EL (cell line): Measurements from ENCODE around the gene RORB.

ENCODE experiments used
- DNase-seq: peaks from one replicate; pipeline ENCODE4 v3.0.0-alpha.2; 2016

RORB gene

DNA sequence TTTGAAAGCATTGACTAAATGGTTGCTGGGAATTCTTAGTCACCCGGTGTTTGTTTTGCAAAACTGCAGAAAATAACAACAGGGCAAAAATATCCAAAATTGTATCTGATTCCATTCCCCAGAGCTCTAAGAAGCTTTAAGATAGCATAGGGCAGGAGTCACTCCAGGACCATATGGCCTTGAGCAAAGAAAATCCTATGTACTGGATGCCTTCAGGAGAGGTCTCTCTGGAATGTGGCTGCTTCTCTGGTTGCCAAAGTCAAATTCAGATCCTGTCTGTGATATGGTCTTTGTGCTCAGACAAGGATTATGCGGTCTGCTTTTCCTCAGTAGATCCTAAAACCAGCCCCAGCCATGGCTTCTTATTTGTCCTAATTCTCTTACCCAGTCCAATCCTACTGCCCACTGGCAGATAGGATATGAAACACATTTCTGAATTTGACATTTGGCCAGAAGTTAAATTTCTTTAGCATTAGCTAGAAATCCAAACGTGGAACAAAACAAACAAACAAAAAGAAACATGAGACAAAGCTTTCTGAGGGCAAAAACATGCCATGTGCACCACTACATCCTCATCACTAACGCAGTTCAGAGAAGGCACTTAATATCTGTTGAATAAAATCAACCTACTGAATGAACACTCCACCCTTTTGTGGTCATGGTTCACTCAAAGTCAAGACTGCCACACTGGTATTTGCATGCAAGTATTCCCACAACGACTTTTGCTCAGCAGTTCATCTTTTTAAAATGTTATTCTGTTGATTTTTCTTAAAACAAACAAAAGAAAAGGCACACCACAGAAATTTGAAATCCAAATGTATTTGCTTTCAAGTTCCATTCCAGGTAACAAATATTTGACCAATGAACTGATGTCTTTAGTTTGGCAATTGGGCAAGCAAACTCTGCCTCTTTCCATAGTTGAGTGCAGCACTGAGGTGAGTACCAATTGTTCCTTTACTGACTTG is 224.8 kb downstream of the RORB start:
- no peak for DNase-seq

DNA sequence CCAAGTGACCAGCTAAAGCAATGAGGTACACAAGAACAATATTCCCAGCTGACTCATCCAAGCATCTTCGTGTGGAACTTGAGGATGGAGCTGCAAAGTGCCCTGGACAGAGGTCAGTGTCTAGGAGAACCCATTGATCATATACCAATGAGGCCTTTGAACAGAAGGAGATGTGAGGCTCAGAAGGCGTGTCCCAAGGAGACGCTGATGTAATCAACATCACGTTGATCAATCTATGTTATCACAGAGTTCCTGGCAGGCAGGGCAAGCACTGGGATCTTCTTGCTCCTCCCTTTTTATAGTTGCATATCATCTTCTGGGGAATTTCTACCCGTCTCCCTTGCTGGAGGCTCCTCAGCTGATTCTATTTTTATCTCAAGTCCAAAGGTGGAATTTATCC is 227.2 kb downstream of the RORB start:
- DNase-seq: no peak

DNA sequence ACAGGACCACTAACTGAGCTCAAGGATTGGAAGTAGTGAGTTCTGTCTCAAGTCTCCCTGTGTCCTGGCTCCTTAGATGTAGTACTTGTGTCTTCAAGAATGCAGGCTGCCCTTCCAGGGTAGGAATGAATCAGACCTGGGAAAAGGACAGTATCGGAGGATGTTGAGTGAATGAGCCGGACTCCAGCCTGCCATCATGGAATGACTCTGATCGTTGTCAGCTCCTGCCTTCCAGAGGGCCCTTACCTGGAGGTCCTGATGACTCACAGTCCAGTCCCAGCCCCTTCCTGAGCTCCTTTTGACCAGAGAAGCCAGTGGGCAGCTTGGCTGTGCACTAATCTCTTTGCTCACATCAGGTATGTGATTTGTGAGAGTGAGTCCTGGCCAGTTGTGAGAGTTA is 229.4 kb downstream of the RORB start:
- no peak for DNase-seq

DNA sequence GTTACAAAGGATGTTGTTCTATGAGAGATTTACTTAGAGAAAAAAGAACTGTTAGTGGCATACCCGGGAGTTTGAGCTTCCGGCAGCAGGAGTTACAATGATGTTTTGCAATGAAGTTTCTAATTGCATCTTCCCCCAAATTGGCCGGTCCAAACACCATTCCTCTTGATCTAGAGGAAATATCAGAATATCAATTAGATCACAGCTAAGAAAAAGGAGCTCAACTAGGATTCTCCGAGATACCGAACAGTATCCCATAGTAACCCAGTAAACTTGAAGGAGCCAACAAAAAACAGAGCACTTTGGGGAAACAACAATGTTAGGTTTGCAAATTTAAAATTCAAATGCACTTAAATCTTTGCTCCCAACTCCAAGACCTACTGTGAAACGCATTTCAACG is 231.0 kb downstream of the RORB start:
- no peak for DNase-seq

DNA sequence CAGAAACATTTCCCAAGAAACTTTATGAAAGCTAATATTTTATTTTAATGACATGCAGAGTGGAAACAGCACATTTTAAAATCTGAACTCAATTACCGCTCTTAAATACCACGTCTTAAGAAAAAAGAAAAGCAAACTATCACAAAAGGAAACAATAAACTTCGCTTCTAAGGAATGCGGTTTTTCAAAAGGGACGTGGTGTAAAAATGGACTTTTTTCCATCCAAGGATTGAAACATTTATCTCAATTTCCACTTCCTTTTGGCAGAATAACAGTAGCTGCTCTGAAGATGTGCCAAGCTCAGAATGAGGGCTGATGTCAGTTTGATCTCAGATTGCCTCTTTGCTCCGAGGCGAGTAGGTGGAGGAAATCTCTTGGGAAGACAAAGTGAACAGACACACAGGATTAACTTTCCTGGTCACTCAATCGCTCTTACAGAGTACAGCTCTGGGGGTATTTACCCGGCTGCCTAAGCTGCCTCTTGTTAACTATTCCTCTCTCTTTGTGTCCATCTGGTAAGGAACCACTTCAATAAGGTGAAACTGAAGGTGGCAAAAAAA is 232.1 kb downstream of the RORB start:
- DNase-seq: no peak

DNA sequence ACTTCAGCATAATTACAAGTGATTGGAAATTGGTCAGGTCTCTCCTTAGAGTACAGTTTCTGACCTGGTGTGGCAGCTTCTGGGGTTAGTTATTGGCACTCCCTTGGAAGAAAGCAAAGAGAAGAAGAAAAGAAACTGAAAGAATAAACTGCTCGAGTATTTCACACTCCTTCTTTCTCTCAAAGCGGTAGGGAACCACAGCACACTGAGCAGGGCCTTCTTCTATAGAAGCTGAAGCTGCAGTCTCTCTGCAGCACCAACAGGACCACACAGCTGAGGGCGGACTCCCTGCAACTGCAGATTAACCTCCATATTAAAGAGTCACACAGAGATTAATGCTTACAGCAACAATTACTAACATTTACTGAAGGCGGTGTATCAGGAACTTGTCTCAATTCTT is 238.6 kb downstream of the RORB start:
- DNase-seq: no peak

DNA sequence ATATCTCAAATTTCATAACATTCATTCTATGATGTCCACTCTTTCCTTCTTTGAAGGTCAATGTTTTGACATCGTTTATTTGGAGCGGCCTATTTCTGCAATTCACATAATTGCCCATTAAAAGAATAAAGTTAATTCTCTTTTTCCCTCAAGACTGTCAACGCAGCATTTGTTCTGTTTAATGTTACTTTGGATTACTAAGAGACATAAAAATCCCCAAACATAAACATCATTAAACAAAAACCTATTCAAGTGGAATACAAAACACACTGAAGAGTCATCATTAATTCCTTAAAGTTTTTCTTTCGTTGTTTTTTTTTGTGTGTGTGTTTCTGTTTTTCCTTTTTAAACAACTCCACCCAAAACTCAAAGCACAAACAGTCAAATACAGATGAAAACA is 239.5 kb downstream of the RORB start:
- DNase-seq: no peak

DNA sequence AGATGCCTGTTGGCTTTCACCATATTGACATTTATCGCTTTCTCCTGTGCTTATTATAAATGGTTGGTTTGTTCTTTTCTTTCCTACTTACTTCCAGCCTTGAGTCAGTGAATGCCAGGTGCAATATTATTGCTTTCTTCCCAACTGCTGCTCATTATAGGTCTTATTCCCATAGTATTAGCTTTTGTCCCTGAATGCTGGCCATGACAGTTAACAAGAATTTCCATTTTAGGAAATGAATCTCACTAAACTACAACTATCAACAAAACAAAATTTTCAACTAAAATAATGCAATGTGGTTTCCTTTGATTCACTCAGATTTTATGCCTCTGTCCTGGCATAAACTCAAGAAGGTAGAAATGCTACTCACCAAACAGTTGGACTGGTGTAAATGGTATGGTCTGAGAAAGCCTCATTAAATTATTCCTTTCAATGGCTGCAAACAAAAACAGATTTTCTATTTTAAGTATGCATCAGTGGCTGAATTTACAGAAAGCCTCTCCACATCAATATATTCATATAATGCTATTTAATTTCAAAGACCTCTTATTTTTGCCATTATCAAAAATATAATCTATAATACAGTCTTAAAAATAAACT is 245.2 kb downstream of the RORB start:
- no peak for DNase-seq
